Measurements from ENCODE around the gene KIAA0319L.
A peak's percentile ranks its signal among the peaks of the same experiment; 100 is the strongest.

The KIAA0319L gene

GRCh38 chr1:35557118-35557610, at the start of gene KIAA0319L:
Gene KIAA0319L, minus strand, starts transcription at chr1:35557403. Its CDS starts 2,912 bp downstream, at chr1:35554491.
- DNase-seq (ENCODE audit: extremely low spot score): peak; percentile 87
- ChIA-PET CTCF (interaction anchor here (1.4 to 1.8 kb wide), 3 partner anchors 8 to 158 kb away, joined by 3 to 4 read pairs (median 4); no protein-coding TSS in a partner anchor), POLR2A (interaction anchor here (0.9 to 2.2 kb wide), 10 partner anchors 9 to 212 kb away, joined by 3 to 11 read pairs (median 3); partner anchors contain the start of gene CLSPN)

GRCh38 chr1:35605867-35606182, 48.6 kb upstream of the KIAA0319L start:
- CTCF ChIA-PET: interaction anchor here (1.4 kb wide), 1 partner anchor 110 kb away, joined by 3 read pairs; no protein-coding TSS in a partner anchor
- TF ChIP-seq SUZ12 (IDR thresholded peaks at IDR 0.05): no peak
- TF ChIP-seq BHLHE40 (IDR thresholded peaks at IDR 0.05; ENCODE audit: borderline replicate concordance): no peak
- TF ChIP-seq HDGF (IDR thresholded peaks at IDR 0.05; ENCODE audit: borderline replicate concordance): no peak
- TF ChIP-seq FOXK2 (IDR thresholded peaks at IDR 0.05): no peak
- TF ChIP-seq ARNT (IDR thresholded peaks at IDR 0.05): no peak
- TF ChIP-seq NFRKB (IDR thresholded peaks at IDR 0.05): no peak
- no peak for TF ChIP-seq FOXM1 (IDR thresholded peaks at IDR 0.05; ENCODE audit: borderline replicate concordance)
- POLR2A ChIA-PET: no interaction called here
- no peak for DNase-seq (ENCODE audit: extremely low spot score)

More at GRCh38 chr1:35557118-35557610, at the start of gene KIAA0319L:
- TF ChIP-seq CTBP1 (IDR thresholded peaks at IDR 0.05; ENCODE audit: borderline replicate concordance) (no peak), TARDBP (IDR thresholded peaks at IDR 0.05) (no peak), SP1 (IDR thresholded peaks at IDR 0.05) (no peak), ELF4 (IDR thresholded peaks at IDR 0.05) (no peak), L3MBTL2 (conservative IDR thresholded peaks at IDR 0.05) (no peak), FOXM1 (IDR thresholded peaks at IDR 0.05; ENCODE audit: borderline replicate concordance) (no peak), PKNOX1 (IDR thresholded peaks at IDR 0.05) (no peak), ARNT (IDR thresholded peaks at IDR 0.05) (no peak), ZNF384 (IDR thresholded peaks at IDR 0.05) (no peak), SUZ12 (IDR thresholded peaks at IDR 0.05) (no peak), FOXK2 (IDR thresholded peaks at IDR 0.05) (no peak), BHLHE40 (IDR thresholded peaks at IDR 0.05; ENCODE audit: borderline replicate concordance) (no peak), LEF1 (IDR thresholded peaks at IDR 0.05; ENCODE audit: borderline replicate concordance) (no peak), FOXA1 (IDR thresholded peaks at IDR 0.05) (no peak), HDGF (IDR thresholded peaks at IDR 0.05; ENCODE audit: borderline replicate concordance) (no peak), NFRKB (IDR thresholded peaks at IDR 0.05) (no peak)

- CTCF ChIA-PET: interaction anchor here (1.4 kb wide), 1 partner anchor 111 kb away, joined by 3 read pairs; no protein-coding TSS in a partner anchor
- no peak for DNase-seq (ENCODE audit: extremely low spot score)
- TF ChIP-seq PKNOX1 (IDR thresholded peaks at IDR 0.05) (no peak), FOXM1 (IDR thresholded peaks at IDR 0.05; ENCODE audit: borderline replicate concordance) (no peak), ZNF384 (IDR thresholded peaks at IDR 0.05) (no peak), NFRKB (IDR thresholded peaks at IDR 0.05) (no peak), HDGF (IDR thresholded peaks at IDR 0.05; ENCODE audit: borderline replicate concordance) (no peak), FOXA1 (IDR thresholded peaks at IDR 0.05) (no peak), CTBP1 (IDR thresholded peaks at IDR 0.05; ENCODE audit: borderline replicate concordance) (no peak), L3MBTL2 (conservative IDR thresholded peaks at IDR 0.05) (no peak), FOXK2 (IDR thresholded peaks at IDR 0.05) (no peak), BHLHE40 (IDR thresholded peaks at IDR 0.05; ENCODE audit: borderline replicate concordance) (no peak), ARNT (IDR thresholded peaks at IDR 0.05) (no peak)
- POLR2A ChIA-PET: no interaction called here
Measured at GRCh38 chr1:35605071-35605866, 48.1 kb upstream of the KIAA0319L start.

- no peak for TF ChIP-seq SUZ12 (IDR thresholded peaks at IDR 0.05)
- TF ChIP-seq PKNOX1 (IDR thresholded peaks at IDR 0.05): no peak
- no peak for TF ChIP-seq CTBP1 (IDR thresholded peaks at IDR 0.05; ENCODE audit: borderline replicate concordance)
- TF ChIP-seq NFRKB (IDR thresholded peaks at IDR 0.05): no peak
- TF ChIP-seq HDGF (IDR thresholded peaks at IDR 0.05; ENCODE audit: borderline replicate concordance): no peak
- no peak for TF ChIP-seq SP1 (IDR thresholded peaks at IDR 0.05)
- TF ChIP-seq ZNF384 (IDR thresholded peaks at IDR 0.05): no peak
- no peak for TF ChIP-seq FOXK2 (IDR thresholded peaks at IDR 0.05)
- TF ChIP-seq ELF4 (IDR thresholded peaks at IDR 0.05): no peak
- TF ChIP-seq FOXM1 (IDR thresholded peaks at IDR 0.05; ENCODE audit: borderline replicate concordance): no peak
- no peak for TF ChIP-seq BHLHE40 (IDR thresholded peaks at IDR 0.05; ENCODE audit: borderline replicate concordance)
- TF ChIP-seq ARNT (IDR thresholded peaks at IDR 0.05): no peak
- CTCF ChIA-PET: no interaction called here
- POLR2A ChIA-PET: no interaction called here
- DNase-seq (ENCODE audit: extremely low spot score): no peak
Measured at GRCh38 chr1:35603941-35604340, 46.7 kb upstream of the KIAA0319L start.

GRCh38 chr1:35603468-35603867, 46.3 kb upstream of the KIAA0319L start:
- ChIA-PET POLR2A (no interaction called here), CTCF (no interaction called here)
- TF ChIP-seq PKNOX1 (IDR thresholded peaks at IDR 0.05): no peak
- no peak for TF ChIP-seq ARNT (IDR thresholded peaks at IDR 0.05)
- TF ChIP-seq FOXK2 (IDR thresholded peaks at IDR 0.05): no peak
- TF ChIP-seq SUZ12 (IDR thresholded peaks at IDR 0.05): no peak
- TF ChIP-seq TARDBP (IDR thresholded peaks at IDR 0.05): no peak
- TF ChIP-seq HDGF (IDR thresholded peaks at IDR 0.05; ENCODE audit: borderline replicate concordance): no peak
- TF ChIP-seq NFRKB (IDR thresholded peaks at IDR 0.05): no peak
- no peak for TF ChIP-seq BHLHE40 (IDR thresholded peaks at IDR 0.05; ENCODE audit: borderline replicate concordance)
- DNase-seq (ENCODE audit: extremely low spot score): no peak
